Activated T-helper 1 cell treated with anti-CD3 and anti-CD28 coated beads, Interleukin-12 subunit alpha, Interleukin-12 subunit beta, Interleukin-2, Interleukin-4 antibody, amounts not matched to agents 30 ng/mL and 10 ng/mL and 1 ng/mL, durations not matched to agents 14 hours and 24 hours and 36 hours (primary cell): Measurements from ENCODE around the gene BTBD6. TPM values are rescaled to one million over a fixed set of nuclear protein-coding genes. Genes with fewer than 3 reads are reported as not detected.

Experiments
- DNase-seq: peaks from one replicate; pipeline ENCODE4 v3.0.0; 2021; ENCODE audit warnings: low spot score
- H3K27ac Mint-ChIP-seq: one replicate; pipeline ENCODE4 v1.8.0; 2021; ENCODE audit warnings: mild to moderate bottlenecking, mixed read lengths
- H3K27me3 Mint-ChIP-seq: one replicate; pipeline ENCODE4 v1.8.0; 2022; ENCODE audit warnings: mild to moderate bottlenecking, moderate library complexity, mixed read lengths; ENCODE audit not compliant: insufficient read depth
- H3K36me3 Mint-ChIP-seq: one replicate; pipeline ENCODE4 v1.8.0; 2021; ENCODE audit warnings: low read depth, mixed read lengths
- H3K4me1 Mint-ChIP-seq: one replicate; pipeline ENCODE4 v1.8.0; 2021; ENCODE audit warnings: low read depth, mixed read lengths
- H3K4me3 Mint-ChIP-seq: one replicate; pipeline ENCODE4 v1.8.0; 2021; ENCODE audit warnings: mild to moderate bottlenecking, moderate library complexity, mixed read lengths
- H3K9me3 Mint-ChIP-seq: one replicate; pipeline ENCODE4 v1.8.0; 2021; ENCODE audit warnings: mixed read lengths
- intact Hi-C: fragments of 100-400 bp; cut with micrococcal nuclease; formaldehyde crosslinking; loops from one replicate; pipeline ENCODE4 v1.15.1; 2024
- total RNA-seq: library from RNA; stranded (reverse); gene quantifications from 2 replicates; pipeline ENCODE4 v1.2.3, GENCODE V29; 2022

Gene BTBD6
- total RNA-seq, 1 donor from 2014 or later = 41.9 TPM

- no peaks in the 10 kb centered on the region for H3K4me1 Mint-ChIP-seq
- H3K9me3 Mint-ChIP-seq = no peaks in the 10 kb centered on the region
- peaks cover 17% of the 10 kb centered on the region for H3K36me3 Mint-ChIP-seq
- DNase-seq = no peak
- H3K27me3 Mint-ChIP-seq = no peaks in the 10 kb centered on the region
- no peak overlapping the region for H3K4me3 Mint-ChIP-seq
- intact Hi-C loops = no loop called here
- no peak overlapping the region for H3K27ac Mint-ChIP-seq
These were observed 22.1 kb upstream of the BTBD6 start for GRCh38 chr14:105226198-105226597.

GRCh38 chr14:105227346-105227745 lies 21.0 kb upstream of the BTBD6 start:
- H3K4me3 Mint-ChIP-seq = no peak overlapping the region
- H3K27me3 Mint-ChIP-seq = no peaks in the 10 kb centered on the region
- no peak overlapping the region for H3K27ac Mint-ChIP-seq
- no peaks in the 10 kb centered on the region for H3K9me3 Mint-ChIP-seq
- peaks cover 12% of the 10 kb centered on the region for H3K36me3 Mint-ChIP-seq
- DNase-seq = no peak
- intact Hi-C loops = no loop called here
- H3K4me1 Mint-ChIP-seq = no peaks in the 10 kb centered on the region

GRCh38 chr14:105228562-105228961 lies 19.8 kb upstream of the BTBD6 start:
- Mint-ChIP-seq H3K27me3 (no peaks in the 10 kb centered on the region), H3K4me1 (no peaks in the 10 kb centered on the region), H3K36me3 (peaks cover 7% of the 10 kb centered on the region), H3K4me3 (no peak overlapping the region), H3K27ac (no peak overlapping the region), H3K9me3 (no peaks in the 10 kb centered on the region)
- intact Hi-C loops = no loop called here
- no peak for DNase-seq

- H3K4me3 Mint-ChIP-seq = no peak overlapping the region
- H3K27ac Mint-ChIP-seq = no peak overlapping the region
- no peak for DNase-seq
- intact Hi-C loops = no loop called here
- H3K36me3 Mint-ChIP-seq = peaks cover 7% of the 10 kb centered on the region
- no peaks in the 10 kb centered on the region for H3K4me1 Mint-ChIP-seq
- no peaks in the 10 kb centered on the region for H3K9me3 Mint-ChIP-seq
- no peaks in the 10 kb centered on the region for H3K27me3 Mint-ChIP-seq
These were observed 19.2 kb upstream of the BTBD6 start for GRCh38 chr14:105229099-105229655.

- Mint-ChIP-seq H3K4me1 (peaks cover 4% of the 10 kb centered on the region), H3K27me3 (no peaks in the 10 kb centered on the region), H3K36me3 (peaks cover 2% of the 10 kb centered on the region)
These were observed 7.3 kb upstream of the BTBD6 start for GRCh38 chr14:105240811-105241576.

GRCh38 chr14:105241641-105242040 lies 6.7 kb upstream of the BTBD6 start:
- Mint-ChIP-seq H3K4me1 (peaks cover 4% of the 10 kb centered on the region), H3K27ac (no peak overlapping the region), H3K27me3 (no peaks in the 10 kb centered on the region), H3K36me3 (peaks cover 2% of the 10 kb centered on the region), H3K4me3 (no peak overlapping the region), H3K9me3 (no peaks in the 10 kb centered on the region)
- intact Hi-C loops = loop anchor here (10.0 kb wide), 3 partner anchors 57 to 243 kb away; partner anchors contain the start of genes BRF1, CRIP1 and NUDT14
- DNase-seq = no peak

More at GRCh38 chr14:105240811-105241576, 7.3 kb upstream of the BTBD6 start:
- no peak overlapping the region for H3K27ac Mint-ChIP-seq
- no peaks in the 10 kb centered on the region for H3K9me3 Mint-ChIP-seq
- no peak for DNase-seq
- H3K4me3 Mint-ChIP-seq = no peak overlapping the region
- intact Hi-C loops = loop anchor here (10.0 kb wide), 3 partner anchors 56 to 244 kb away; partner anchors contain the start of genes BRF1, CRIP1 and NUDT14

GRCh38 chr14:105244334-105244733 lies 4.0 kb upstream of the BTBD6 start:
- no peak for DNase-seq
- H3K36me3 Mint-ChIP-seq = peaks cover 2% of the 10 kb centered on the region
- no peaks in the 10 kb centered on the region for H3K27me3 Mint-ChIP-seq
- H3K4me3 Mint-ChIP-seq = no peak overlapping the region
- intact Hi-C loops = loop anchor here (10.0 kb wide), 3 partner anchors 60 to 240 kb away; partner anchors contain the start of genes BRF1, CRIP1 and NUDT14
- no peaks in the 10 kb centered on the region for H3K9me3 Mint-ChIP-seq
- H3K27ac Mint-ChIP-seq = no peak overlapping the region
- peaks cover 4% of the 10 kb centered on the region for H3K4me1 Mint-ChIP-seq

GRCh38 chr14:105247026-105247425 lies 1.3 kb upstream of the BTBD6 start:
- Mint-ChIP-seq H3K4me3 (no peak overlapping the region), H3K27me3 (no peaks in the 10 kb centered on the region), H3K9me3 (no peaks in the 10 kb centered on the region), H3K36me3 (peaks cover 6% of the 10 kb centered on the region), H3K4me1 (peaks cover 16% of the 10 kb centered on the region), H3K27ac (no peak overlapping the region)
- intact Hi-C loops = loop anchor here (10.0 kb wide), 3 partner anchors 58 to 238 kb away; partner anchors contain the start of genes BRF1, CRIP1 and NUDT14
- no peak for DNase-seq

GRCh38 chr14:105247715-105248367 lies 492 bp upstream of the BTBD6 start:
- no peaks in the 10 kb centered on the region for H3K9me3 Mint-ChIP-seq
- H3K4me1 Mint-ChIP-seq = peaks cover 16% of the 10 kb centered on the region
- intact Hi-C loops = loop anchor here (10.0 kb wide), 3 partner anchors 57 to 237 kb away; partner anchors contain the start of genes BRF1, CRIP1 and NUDT14
- H3K4me3 Mint-ChIP-seq = peak overlapping the region; percentile 80
- peak overlapping the region; percentile 67 for H3K27ac Mint-ChIP-seq
- peaks cover 8% of the 10 kb centered on the region for H3K36me3 Mint-ChIP-seq
- H3K27me3 Mint-ChIP-seq = no peaks in the 10 kb centered on the region
- no peak for DNase-seq

GRCh38 chr14:105249182-105250007 lies 1.1 kb downstream of the BTBD6 start:
- H3K27ac Mint-ChIP-seq = peak overlapping the region; percentile 87
- H3K36me3 Mint-ChIP-seq = peaks cover 12% of the 10 kb centered on the region

GRCh38 chr14:105250008-105250366 lies 1.7 kb downstream of the BTBD6 start:
- peak overlapping the region; percentile 13 for H3K27ac Mint-ChIP-seq
- peaks cover 12% of the 10 kb centered on the region for H3K36me3 Mint-ChIP-seq
- H3K4me1 Mint-ChIP-seq = peaks cover 12% of the 10 kb centered on the region
- no peak for DNase-seq
- peak overlapping the region; percentile 83 for H3K4me3 Mint-ChIP-seq
- no peaks in the 10 kb centered on the region for H3K27me3 Mint-ChIP-seq
- no peaks in the 10 kb centered on the region for H3K9me3 Mint-ChIP-seq
- intact Hi-C loops = no loop called here

More at GRCh38 chr14:105249182-105250007, 1.1 kb downstream of the BTBD6 start:
- no peaks in the 10 kb centered on the region for H3K9me3 Mint-ChIP-seq
- peak overlapping the region; percentile 83 for H3K4me3 Mint-ChIP-seq
- H3K27me3 Mint-ChIP-seq = no peaks in the 10 kb centered on the region
- H3K4me1 Mint-ChIP-seq = peaks cover 13% of the 10 kb centered on the region
- no peak for DNase-seq
- intact Hi-C loops = loop anchor here (10.0 kb wide), 3 partner anchors 55 to 235 kb away; partner anchors contain the start of genes BRF1, CRIP1 and NUDT14

GRCh38 chr14:105250986-105251385 lies 2.7 kb downstream of the BTBD6 start:
- no peak overlapping the region for H3K27ac Mint-ChIP-seq

More at GRCh38 chr14:105250986-105251385, 2.7 kb downstream of the BTBD6 start:
- intact Hi-C loops = no loop called here
- no peak for DNase-seq
- H3K27me3 Mint-ChIP-seq = no peaks in the 10 kb centered on the region
- H3K4me1 Mint-ChIP-seq = peaks cover 12% of the 10 kb centered on the region
- peak overlapping the region; percentile 83 for H3K4me3 Mint-ChIP-seq
- no peaks in the 10 kb centered on the region for H3K9me3 Mint-ChIP-seq
- H3K36me3 Mint-ChIP-seq = peaks cover 12% of the 10 kb centered on the region
